Stomach (tissue), 4 donors: ENCODE measurements around the gene TTC7B.

Experiments used
- EP300 ChIP-seq: sonication (generic); formaldehyde crosslinking; IDR thresholded peaks from one replicate; pipeline ENCODE4 v1.6.1; 2017; ENCODE audit warnings: antibody characterized with exemption
- POLR2A ChIP-seq, 4 donors: fragments of 450-650 bp; IDR thresholded peaks; one replicate each; pipeline ENCODE4 v1.6.1; 2016; ENCODE audit warnings: antibody characterized with exemption in 4 of 4, control low read depth in 2 of 4, mild to moderate bottlenecking in 1 of 4, moderate library complexity in 1 of 4
- POLR2AphosphoS5 ChIP-seq, 3 donors: sonication (generic); formaldehyde crosslinking; IDR thresholded peaks; one replicate each; pipeline ENCODE4 v1.6.1; 2016; ENCODE audit warnings: antibody characterized with exemption in 3 of 3
- TF ChIP-seq, protein P1 (sequence below), 7 experiments: fragments of 450-650 bp in 4 of 7; fragments of 200-600 bp in 3 of 7; sonication (generic) in 3 of 7; IDR thresholded peaks; one replicate each; pipeline ENCODE4 v1.5.1; 2016 to 2019; ENCODE audit warnings: antibody characterized with exemption in 7 of 7, control low read depth in 2 of 7, mild to moderate bottlenecking in 1 of 7

DNA sequence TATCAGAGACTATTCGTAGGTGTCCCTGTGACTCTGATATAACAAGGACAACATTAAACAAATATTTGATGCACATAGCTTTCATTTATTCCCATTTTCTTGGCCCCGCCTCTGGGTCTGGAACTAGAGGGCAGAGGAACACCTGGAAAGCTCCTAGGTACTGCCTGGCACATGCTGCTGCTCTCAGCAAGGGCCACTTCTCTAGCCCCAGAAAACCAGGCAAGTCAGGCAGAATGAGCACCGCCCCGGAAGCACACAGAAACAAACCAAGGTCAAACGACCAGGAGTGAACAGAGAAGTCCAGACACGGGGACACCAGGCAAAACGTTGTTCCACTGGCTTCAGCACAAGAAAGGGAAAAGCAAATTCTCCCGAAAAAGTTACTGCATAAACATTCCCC lies 76.1 kb downstream of the TTC7B start:
- TF ChIP-seq, protein P1, sequence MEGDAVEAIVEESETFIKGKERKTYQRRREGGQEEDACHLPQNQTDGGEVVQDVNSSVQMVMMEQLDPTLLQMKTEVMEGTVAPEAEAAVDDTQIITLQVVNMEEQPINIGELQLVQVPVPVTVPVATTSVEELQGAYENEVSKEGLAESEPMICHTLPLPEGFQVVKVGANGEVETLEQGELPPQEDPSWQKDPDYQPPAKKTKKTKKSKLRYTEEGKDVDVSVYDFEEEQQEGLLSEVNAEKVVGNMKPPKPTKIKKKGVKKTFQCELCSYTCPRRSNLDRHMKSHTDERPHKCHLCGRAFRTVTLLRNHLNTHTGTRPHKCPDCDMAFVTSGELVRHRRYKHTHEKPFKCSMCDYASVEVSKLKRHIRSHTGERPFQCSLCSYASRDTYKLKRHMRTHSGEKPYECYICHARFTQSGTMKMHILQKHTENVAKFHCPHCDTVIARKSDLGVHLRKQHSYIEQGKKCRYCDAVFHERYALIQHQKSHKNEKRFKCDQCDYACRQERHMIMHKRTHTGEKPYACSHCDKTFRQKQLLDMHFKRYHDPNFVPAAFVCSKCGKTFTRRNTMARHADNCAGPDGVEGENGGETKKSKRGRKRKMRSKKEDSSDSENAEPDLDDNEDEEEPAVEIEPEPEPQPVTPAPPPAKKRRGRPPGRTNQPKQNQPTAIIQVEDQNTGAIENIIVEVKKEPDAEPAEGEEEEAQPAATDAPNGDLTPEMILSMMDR (IDR thresholded peaks at IDR 0.05) = no peak
- no peak for TF ChIP-seq POLR2AphosphoS5 (IDR thresholded peaks at IDR 0.05)
- no peak for TF ChIP-seq EP300
- TF ChIP-seq POLR2A (IDR thresholded peaks at IDR 0.05) = no peak
